DND-41 (cell line): Measurements from ENCODE around the gene NMUR1.
"Not testable (repeated sequence)": the region's sequence is repeated elsewhere in the genome, so short reads cannot be mapped to it uniquely, and the experiment has no call there.

Source experiments
- ATAC-seq: fragments of 200-7000 bp; cut with Tn5 transposase; 3 replicates; pipeline ENCODE4 v1.9.1; 2021; ENCODE audit warnings: low read depth; ENCODE audit not compliant: insufficient read depth
- DNase-seq: peaks from one replicate; pipeline ENCODE4 v3.0.0-alpha.2; 2020
- H2AFZ ChIP-seq: 2 replicates; pipeline ENCODE4 v1.6.0; 2012; ENCODE audit warnings: low read depth, low read length
- H3K27ac ChIP-seq: 2 replicates; pipeline ENCODE4 v1.5.1; 2012; ENCODE audit warnings: low read length, inconsistent platforms
- H3K27me3 ChIP-seq: fragments of 200-600 bp; sonication (generic); 2 replicates; pipeline ENCODE4 v1.6.0; 2012; ENCODE audit warnings: low read length, mild to moderate bottlenecking, inconsistent platforms; ENCODE audit not compliant: insufficient read depth, poor library complexity
- H3K36me3 ChIP-seq: 2 replicates; pipeline ENCODE4 v1.5.1; 2012; ENCODE audit warnings: low read length, inconsistent platforms; ENCODE audit not compliant: insufficient read depth
- H3K4me1 ChIP-seq: 2 replicates; pipeline ENCODE4 v1.5.1; 2012; ENCODE audit warnings: mild to moderate bottlenecking, low read length; ENCODE audit not compliant: insufficient read depth
- H3K4me2 ChIP-seq: 2 replicates; pipeline ENCODE4 v1.6.0; 2012; ENCODE audit warnings: mild to moderate bottlenecking, moderate library complexity, low read length, inconsistent platforms; ENCODE audit not compliant: insufficient read depth
- H3K4me3 ChIP-seq, 2 experiments: fragments of 200-600 bp in 1 of 2; shearing (Covaris generic) in 1 of 2; 2 replicates each; pipeline ENCODE4 v1.5.1; 2012 to 2016; ENCODE audit warnings: inconsistent platforms in 2 of 2, low read length in 2 of 2, mild to moderate bottlenecking in 2 of 2, low read depth in 1 of 2, moderate library complexity in 1 of 2
- H3K79me2 ChIP-seq: 2 replicates; pipeline ENCODE4 v1.6.0; 2012; ENCODE audit warnings: low read length, inconsistent platforms; ENCODE audit not compliant: insufficient read depth
- H3K9ac ChIP-seq: 2 replicates; pipeline ENCODE4 v1.6.0; 2012; ENCODE audit warnings: low read depth, mild to moderate bottlenecking, inconsistent platforms, low read length, moderate library complexity
- H3K9me3 ChIP-seq: 2 replicates; pipeline ENCODE4 v1.5.1; 2012; ENCODE audit warnings: low read length, moderate library complexity, mild to moderate bottlenecking, inconsistent platforms; ENCODE audit not compliant: insufficient read depth, severe bottlenecking
- H4K20me1 ChIP-seq: 2 replicates; pipeline ENCODE4 v1.6.0; 2012; ENCODE audit warnings: low read length; ENCODE audit not compliant: insufficient read depth
- CTCF ChIP-seq: IDR thresholded peaks from 2 replicates; pipeline ENCODE4 v1.5.1; 2012; ENCODE audit warnings: borderline replicate concordance, low read length, moderate library complexity, mild to moderate bottlenecking; ENCODE audit not compliant: poor library complexity, severe bottlenecking; ENCODE audit errors: extremely low read depth
- EZH2 ChIP-seq: IDR thresholded peaks from 3 replicates; pipeline ENCODE4 v1.6.1; 2012; ENCODE audit warnings: borderline replicate concordance, low read depth, mild to moderate bottlenecking, moderate library complexity, low read length, inconsistent platforms; ENCODE audit not compliant: severe bottlenecking

NMUR1 gene

GRCh38 chr2:231530099-231531011, at the start of gene NMUR1:
Gene NMUR1, minus strand, starts transcription at chr2:231530445. Its CDS starts 84 bp downstream, at chr2:231530361.
- Histone ChIP-seq H3K9me3 (no peaks in the 10 kb centered on the region), H3K4me3 (no peak within 1 kb of the TSS), H3K4me2 (no peak within 1 kb of the TSS), H3K79me2 (no peaks in the 10 kb centered on the region), H4K20me1 (no peaks in the 10 kb centered on the region), H3K9ac (no peak within 1 kb of the TSS), H2AFZ (no peak within 1 kb of the TSS), H3K27me3 (no peaks in the 10 kb centered on the region), H3K27ac (no peak within 1 kb of the TSS), H3K36me3 (no peaks in the 10 kb centered on the region), H3K4me1 (peaks cover 7% of the 10 kb centered on the region)
- no peak for DNase-seq
- TF ChIP-seq CTCF = no peak
- TF ChIP-seq EZH2 = no peak
- ATAC-seq = no peak

- Histone ChIP-seq H3K4me3 (no peak overlapping the region), H4K20me1 (no peaks in the 10 kb centered on the region), H3K27ac (no peak overlapping the region), H3K79me2 (no peaks in the 10 kb centered on the region), H3K4me2 (no peak overlapping the region), H3K9me3 (no peaks in the 10 kb centered on the region), H3K36me3 (no peaks in the 10 kb centered on the region), H3K27me3 (no peaks in the 10 kb centered on the region), H3K4me1 (no peaks in the 10 kb centered on the region), H2AFZ (no peak overlapping the region), H3K9ac (no peak overlapping the region)
- TF ChIP-seq EZH2 (no peak), CTCF (no peak)
- no peak for DNase-seq
- ATAC-seq = no peak
Observed at GRCh38 chr2:231579560-231579959, 49.3 kb upstream of the NMUR1 start.

GRCh38 chr2:231578655-231579054, 48.4 kb upstream of the NMUR1 start:
- not testable (repeated sequence) for H3K36me3 ChIP-seq, ATAC-seq, H3K9ac ChIP-seq, DNase-seq, H4K20me1 ChIP-seq, H3K4me1 ChIP-seq, H3K9me3 ChIP-seq, H3K4me2 ChIP-seq, H3K4me3 ChIP-seq, H2AFZ ChIP-seq, H3K27me3 ChIP-seq, H3K79me2 ChIP-seq, H3K27ac ChIP-seq

GRCh38 chr2:231576465-231576864, 46.2 kb upstream of the NMUR1 start:
- H4K20me1 ChIP-seq = no peaks in the 10 kb centered on the region
- DNase-seq (no peak), ATAC-seq (no peak)
- no peaks in the 10 kb centered on the region for H3K79me2 ChIP-seq
- no peaks in the 10 kb centered on the region for H3K36me3 ChIP-seq
- no peaks in the 10 kb centered on the region for H3K4me1 ChIP-seq
- H3K27me3 ChIP-seq = no peaks in the 10 kb centered on the region
- H3K4me3 ChIP-seq = no peak overlapping the region
- TF ChIP-seq EZH2 (no peak), CTCF (no peak)
- H3K9me3 ChIP-seq = no peaks in the 10 kb centered on the region
- H2AFZ ChIP-seq = no peak overlapping the region
- no peak overlapping the region for H3K27ac ChIP-seq
- no peak overlapping the region for H3K9ac ChIP-seq
- H3K4me2 ChIP-seq = no peak overlapping the region
